Stimulated activated CD4-positive, alpha-beta T cell treated with anti-CD3 and anti-CD28 coated beads, Interleukin-1b, Interleukin-23, amount 100 ng/mL, for 24 hours (primary cell): ENCODE results near the gene ST6GALNAC1.
"Not testable (repeated sequence)": the region's sequence is repeated elsewhere in the genome, so short reads cannot be mapped to it uniquely, and the experiment has no call there.

ENCODE experiments used
- DNase-seq, 4 experiments: peaks; one replicate each; pipeline ENCODE4 v3.0.0-alpha.2; 2020; ENCODE audit warnings: low read depth in 4 of 4, low spot score in 1 of 4

ST6GALNAC1 gene

DNA sequence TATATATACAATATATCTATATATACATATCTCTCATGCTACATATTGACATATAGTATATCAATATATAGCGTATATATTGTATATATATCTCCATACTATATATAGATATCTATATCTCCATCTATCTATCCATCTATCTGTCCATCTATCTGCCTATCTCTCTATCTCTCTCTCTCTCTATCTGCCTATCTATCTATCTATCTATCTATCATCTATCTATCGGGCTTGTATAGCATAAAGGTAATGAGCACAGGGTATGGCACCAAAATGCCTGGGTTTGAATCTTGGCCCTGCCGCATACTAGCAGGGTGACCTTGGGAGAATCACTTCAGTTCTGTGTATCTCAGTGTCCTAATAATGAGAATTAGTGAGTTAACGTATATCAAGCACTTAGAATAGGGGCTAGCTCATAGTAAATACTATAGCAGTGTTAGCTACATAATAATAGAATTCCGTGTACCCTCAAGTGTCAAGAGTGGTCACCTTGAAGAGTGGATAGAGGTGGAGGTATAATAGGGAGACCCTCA is 1.5 kb downstream of the ST6GALNAC1 start:
- no peak for DNase-seq

GRCh38 chr17:76641501-76641900 is 2.1 kb downstream of the ST6GALNAC1 start:
- no peak for DNase-seq

DNA sequence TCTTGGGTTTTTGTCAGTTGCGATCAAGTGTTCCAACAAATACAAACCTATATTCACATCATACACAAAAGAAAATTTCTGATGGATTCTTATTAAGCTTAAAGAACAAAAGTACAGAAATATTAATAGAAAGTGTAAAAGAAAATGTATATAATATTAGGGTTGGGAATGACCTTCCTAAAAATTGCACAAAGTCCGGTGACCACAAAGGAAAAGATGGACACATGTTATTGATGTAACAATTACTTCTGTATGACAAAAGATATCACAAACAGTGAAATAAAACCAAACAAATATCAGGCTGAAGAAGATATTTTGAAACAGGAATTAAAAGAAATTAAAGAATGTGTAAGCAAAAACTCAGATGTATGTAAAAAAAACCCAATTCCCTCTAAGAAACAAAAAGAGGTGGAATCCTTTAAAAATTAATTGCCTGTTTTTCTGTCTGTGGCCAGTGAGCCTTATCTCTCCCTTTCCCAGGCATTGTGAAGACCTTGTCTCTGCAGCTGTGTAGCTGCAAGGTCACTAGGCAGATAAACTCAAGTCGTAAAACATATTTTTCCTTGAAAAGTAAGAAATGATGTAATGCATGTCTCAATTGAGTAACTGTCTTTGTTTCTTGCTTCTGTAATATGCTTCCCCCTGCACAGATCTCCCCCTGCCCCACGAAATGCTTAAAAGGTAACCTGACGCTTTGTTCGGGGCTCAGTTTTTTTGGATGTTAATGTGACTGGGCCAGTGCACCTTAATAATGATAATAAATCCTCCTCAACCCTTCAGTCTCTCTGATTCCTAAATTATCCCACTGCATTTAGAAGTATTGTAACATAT is 2.8 kb downstream of the ST6GALNAC1 start:
- DNase-seq: no peak

- no peak for DNase-seq
Measured at GRCh38 chr17:76638263-76638662, 5.3 kb downstream of the ST6GALNAC1 start.

DNA sequence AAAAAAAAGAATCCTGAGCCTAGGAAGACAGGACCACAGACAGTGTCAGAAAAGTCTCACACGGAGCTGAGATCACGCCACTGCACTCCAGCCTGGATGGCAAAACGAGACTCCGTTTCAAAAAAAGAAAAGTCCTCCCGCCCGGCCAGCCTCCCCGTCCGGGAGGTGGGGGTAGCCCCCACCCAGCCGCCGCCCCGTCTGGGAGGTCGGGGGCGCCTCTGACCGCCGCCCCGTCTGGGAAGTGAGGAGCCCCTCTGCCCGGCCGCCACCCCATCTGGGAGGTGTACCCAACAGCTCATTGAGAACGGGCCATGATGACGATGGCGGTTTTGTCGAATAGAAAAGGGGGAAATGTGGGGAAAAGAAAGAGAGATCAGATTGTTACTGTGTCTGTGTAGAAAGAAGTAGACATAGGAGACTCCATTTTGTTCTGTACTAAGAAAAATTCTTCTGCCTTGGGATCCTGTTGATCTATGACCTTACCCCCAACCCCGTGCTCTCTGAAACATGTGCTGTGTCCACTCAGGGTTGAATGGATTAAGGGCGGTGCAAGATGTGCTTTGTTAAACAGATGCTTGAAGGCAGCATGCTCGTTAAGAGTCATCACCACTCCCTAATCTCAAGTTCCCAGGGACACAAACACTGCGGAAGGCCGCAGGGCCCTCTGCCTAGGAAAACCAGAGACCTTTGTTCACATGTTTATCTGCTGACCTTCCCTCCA is 6.9 kb downstream of the ST6GALNAC1 start:
- not testable (repeated sequence) for DNase-seq

- no peak for DNase-seq
Measured at GRCh38 chr17:76635659-76636360, 7.7 kb downstream of the ST6GALNAC1 start.

DNA sequence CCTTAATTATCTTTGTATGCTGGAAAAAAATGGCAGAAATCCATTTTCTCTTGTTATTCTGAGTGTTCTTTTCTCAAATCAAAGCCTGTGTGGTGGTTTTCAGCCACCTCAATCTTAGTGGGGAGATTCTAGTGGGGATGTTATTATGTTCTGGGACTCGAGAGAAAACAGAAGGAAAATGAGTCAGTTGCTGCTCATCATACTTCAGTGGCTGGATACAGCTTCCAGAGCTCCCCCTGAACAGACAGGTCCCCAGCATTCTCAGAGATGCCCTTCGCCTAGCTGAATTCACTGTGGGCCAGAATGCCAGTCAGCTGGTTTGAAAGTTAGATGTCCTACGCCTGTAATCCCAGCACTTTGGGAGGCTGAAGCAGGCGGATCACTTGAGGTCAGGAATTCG is 8.5 kb downstream of the ST6GALNAC1 start:
- DNase-seq: no peak

- no peak for DNase-seq
Measured at GRCh38 chr17:76633628-76634328, 9.8 kb downstream of the ST6GALNAC1 start.

GRCh38 chr17:76631821-76632565 is 11.6 kb downstream of the ST6GALNAC1 start:
- no peak for DNase-seq

DNA sequence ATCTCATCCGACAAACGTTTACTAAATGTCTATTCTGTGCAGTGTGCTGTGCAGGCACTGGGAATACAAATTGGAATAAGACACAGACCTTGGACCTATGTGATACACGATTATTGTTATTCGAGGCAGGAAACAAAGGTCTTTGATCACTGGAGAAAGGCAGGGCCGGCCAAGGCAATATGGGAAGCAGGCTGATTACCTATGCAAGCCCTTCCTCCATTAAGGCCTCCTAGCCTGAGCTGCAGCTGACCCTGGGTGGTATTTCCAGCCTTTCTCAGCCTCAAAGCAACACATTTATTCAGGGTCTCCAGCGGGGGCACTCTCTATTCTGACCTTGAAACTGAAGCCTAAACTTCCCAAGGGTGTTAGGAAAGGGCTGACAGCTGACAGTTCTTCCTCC is 13.4 kb downstream of the ST6GALNAC1 start:
- no peak for DNase-seq

GRCh38 chr17:76627510-76627909 is 16.0 kb downstream of the ST6GALNAC1 start:
- DNase-seq: no peak

DNA sequence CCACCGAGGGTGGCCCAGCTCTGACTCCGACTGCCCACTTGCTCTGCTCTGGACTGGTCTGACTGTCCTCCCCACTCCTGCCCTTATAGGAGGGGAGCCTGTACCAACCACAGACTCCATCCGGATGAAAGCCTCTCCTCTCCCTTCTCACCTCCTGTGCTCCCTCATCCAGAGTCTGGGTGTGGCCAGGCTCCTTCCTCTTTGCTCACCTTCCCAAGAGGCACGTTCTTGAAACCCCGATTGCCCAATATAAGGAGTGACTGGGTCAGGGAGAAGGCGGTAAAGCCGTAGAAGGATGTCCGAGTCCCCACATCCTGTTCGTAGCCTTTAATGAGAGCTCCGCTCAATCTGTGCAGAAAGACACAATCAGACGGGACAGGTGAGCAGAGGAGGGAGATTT is 17.1 kb downstream of the ST6GALNAC1 start:
- no peak for DNase-seq

- DNase-seq: no peak
Measured at GRCh38 chr17:76625496-76625895, 18.1 kb downstream of the ST6GALNAC1 start.

- peak; percentile 53 to 75 (median 65) for DNase-seq
Measured at GRCh38 chr17:76623271-76624146, 20.0 kb downstream of the ST6GALNAC1 start.

DNA sequence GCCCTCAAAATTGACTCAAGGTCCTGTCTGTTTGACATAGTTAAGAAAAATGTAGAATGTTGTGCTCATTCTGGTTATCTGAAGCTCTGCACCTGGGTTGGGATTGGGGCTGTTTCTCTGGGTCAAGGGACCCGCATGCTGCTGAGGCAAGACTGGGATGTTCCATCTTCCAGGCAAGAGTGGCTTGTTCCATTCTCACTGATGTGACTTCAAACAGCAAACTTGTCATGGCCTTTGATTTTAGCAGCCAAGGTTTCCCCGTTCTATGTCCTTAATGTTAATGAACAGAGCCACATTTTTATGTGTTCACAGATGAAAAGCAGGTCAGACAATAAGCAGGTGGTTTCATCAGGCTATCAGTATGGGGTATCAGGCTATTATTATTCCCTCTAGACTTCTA is 25.7 kb downstream of the ST6GALNAC1 start:
- DNase-seq: no peak

DNA sequence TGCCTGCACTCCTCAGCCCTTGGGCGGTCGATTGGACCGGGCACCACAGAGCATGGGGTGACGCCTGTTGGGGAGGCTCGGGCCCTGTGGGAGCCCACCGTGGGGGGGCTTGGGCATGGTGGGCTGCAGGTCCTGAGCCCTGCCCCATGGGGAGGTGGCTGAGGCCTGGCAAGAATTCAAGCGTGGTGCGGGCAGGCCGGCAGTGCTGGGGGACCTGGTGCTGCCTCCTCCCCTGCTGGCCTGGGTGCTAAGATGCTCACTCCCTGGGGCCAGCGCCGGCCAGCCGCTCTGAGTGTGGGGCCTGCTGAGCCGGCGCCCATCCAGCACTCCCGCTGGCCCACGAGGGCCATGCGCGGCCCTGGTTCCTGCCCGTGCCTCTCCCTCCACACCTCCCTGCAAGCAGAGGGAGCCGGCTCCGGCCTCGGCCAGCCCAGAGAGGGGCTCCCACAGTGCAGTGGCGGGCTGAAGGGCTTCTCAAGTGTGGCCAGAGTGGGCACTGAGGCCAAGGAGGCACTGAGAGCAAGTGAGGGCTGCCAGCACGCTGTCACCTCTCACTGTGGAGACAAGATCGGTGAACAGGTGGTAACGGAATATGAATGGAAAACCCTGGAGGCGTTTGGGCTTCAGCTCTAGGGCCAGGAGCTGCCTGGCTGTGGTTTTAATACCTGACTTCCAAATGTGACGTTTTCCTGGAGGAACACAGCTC is 28.5 kb downstream of the ST6GALNAC1 start:
- DNase-seq: no peak

- not testable (repeated sequence) for DNase-seq
Measured at GRCh38 chr17:76614064-76614759, 29.3 kb downstream of the ST6GALNAC1 start.
